Neural cell (in vitro differentiated cells): ENCODE measurements around the gene TMEM117. TPM values are rescaled to one million over a fixed set of nuclear protein-coding genes. Genes with fewer than 3 reads are reported as not detected.

Source experiments
- H2AFZ ChIP-seq: fragments of 200-600, 300-800 bp; sonication (generic), shearing (Covaris generic); 2 replicates; pipeline ENCODE4 v1.6.0; 2014; ENCODE audit warnings: low read depth, mild to moderate bottlenecking, antibody characterized with exemption, low read length, moderate library complexity
- H3F3A ChIP-seq: fragments of 200-600 bp; shearing (Covaris generic); 2 replicates; pipeline ENCODE4 v1.6.1; 2016; ENCODE audit warnings: mild to moderate bottlenecking, moderate library complexity, mixed read lengths, antibody characterized with exemption, low read length; ENCODE audit not compliant: insufficient read depth, poor library complexity, severe bottlenecking
- H3K27ac ChIP-seq: fragments of 200-600, 300-800 bp; sonication (generic), shearing (Covaris generic); 2 replicates; pipeline ENCODE4 v1.5.1; 2014; ENCODE audit warnings: mild to moderate bottlenecking, low read length, moderate library complexity
- H3K27me3 ChIP-seq: fragments of 300-800, 200-600 bp; sonication (generic), shearing (Covaris generic); 2 replicates; pipeline ENCODE4 v1.6.0; 2014; ENCODE audit warnings: mild to moderate bottlenecking, low read depth, low read length, moderate library complexity; ENCODE audit not compliant: insufficient read depth
- H3K36me3 ChIP-seq: fragments of 300-800, 200-600 bp; sonication (generic), shearing (Covaris generic); 2 replicates; pipeline ENCODE4 v1.5.1; 2014; ENCODE audit warnings: mild to moderate bottlenecking, antibody characterized with exemption, low read length, moderate library complexity; ENCODE audit not compliant: insufficient read depth
- H3K4me2 ChIP-seq: fragments of 300-800, 200-600 bp; sonication (generic), shearing (Covaris generic); 2 replicates; pipeline ENCODE4 v1.6.0; 2014; ENCODE audit warnings: mild to moderate bottlenecking, low read length
- H3K4me3 ChIP-seq: fragments of 300-800, 200-600 bp; sonication (generic), shearing (Covaris generic); 2 replicates; pipeline ENCODE4 v1.5.1; 2014; ENCODE audit warnings: mild to moderate bottlenecking, low read length, moderate library complexity
- H3K79me2 ChIP-seq: fragments of 200-600 bp; shearing (Covaris generic); replicated peaks from 2 replicates; pipeline ENCODE4 v1.6.0; 2014; ENCODE audit warnings: mild to moderate bottlenecking, low read length, moderate library complexity; ENCODE audit not compliant: insufficient read depth
- H3K9ac ChIP-seq: fragments of 300-800, 200-600 bp; sonication (generic), shearing (Covaris generic); 2 replicates; pipeline ENCODE4 v1.6.1; 2016; ENCODE audit warnings: mild to moderate bottlenecking, low read length, mixed read lengths
- H3K9me2 ChIP-seq: fragments of 200-600 bp; shearing (Covaris generic); 2 replicates; pipeline ENCODE4 v1.6.1; 2016; ENCODE audit warnings: mild to moderate bottlenecking, low read length, mixed read lengths; ENCODE audit not compliant: insufficient read depth
- H3K9me3 ChIP-seq: fragments of 200-600, 300-800 bp; sonication (generic), shearing (Covaris generic); 2 replicates; pipeline ENCODE4 v1.6.1; 2016; ENCODE audit warnings: mild to moderate bottlenecking, mixed run types, low read length, moderate library complexity, mixed read lengths
- H4K20me1 ChIP-seq: fragments of 200-600 bp; shearing (Covaris generic); 2 replicates; pipeline ENCODE4 v1.6.1; 2016; ENCODE audit warnings: mild to moderate bottlenecking, mixed run types; ENCODE audit not compliant: insufficient read depth
- CTCF ChIP-seq: fragments of 450-650 bp; IDR thresholded peaks from 2 replicates; pipeline ENCODE4 v1.5.1; 2014; ENCODE audit warnings: antibody characterized with exemption, mild to moderate bottlenecking, moderate library complexity; ENCODE audit not compliant: poor library complexity, severe bottlenecking
- EP300 ChIP-seq: fragments of 450-650 bp; conservative IDR thresholded peaks from 2 replicates; pipeline ENCODE4 v1.6.1; 2014; ENCODE audit warnings: antibody characterized with exemption, mild to moderate bottlenecking, moderate library complexity; ENCODE audit not compliant: poor library complexity, severe bottlenecking
- EZH2 ChIP-seq: fragments of 200-600, 300-800 bp; shearing (Covaris generic), sonication (generic); IDR thresholded peaks from 2 replicates; pipeline ENCODE4 v1.6.1; 2014; ENCODE audit warnings: antibody characterized with exemption, low read length, borderline replicate concordance, mild to moderate bottlenecking; ENCODE audit not compliant: insufficient read depth, poor library complexity, severe bottlenecking
- MXI1 ChIP-seq: fragments of 450-650 bp; conservative IDR thresholded peaks from 2 replicates; pipeline ENCODE4 v1.6.1; 2014; ENCODE audit warnings: antibody characterized with exemption, mild to moderate bottlenecking; ENCODE audit not compliant: poor library complexity, severe bottlenecking
- POLR2AphosphoS5 ChIP-seq: IDR thresholded peaks from 2 replicates; pipeline ENCODE4 v1.6.1; 2012
- RAD21 ChIP-seq: fragments of 450-650 bp; conservative IDR thresholded peaks from 2 replicates; pipeline ENCODE4 v1.6.1; 2014; ENCODE audit warnings: antibody characterized with exemption, mild to moderate bottlenecking, moderate library complexity
- REST ChIP-seq: IDR thresholded peaks from 2 replicates; pipeline ENCODE4 v1.6.1; 2012; ENCODE audit warnings: borderline replicate concordance
- SMC3 ChIP-seq: fragments of 450-650 bp; conservative IDR thresholded peaks from 2 replicates; pipeline ENCODE4 v1.6.1; 2014; ENCODE audit warnings: antibody characterized with exemption, mild to moderate bottlenecking, moderate library complexity; ENCODE audit not compliant: poor library complexity
- TAF1 ChIP-seq: IDR thresholded peaks from 2 replicates; pipeline ENCODE4 v1.6.1; 2012; ENCODE audit warnings: low read depth
- polyA plus RNA-seq: library from polyadenylated mRNA; depleted of rRNA; stranded (reverse); fragments of >200 nt; gene quantifications from 2 replicates; pipeline ENCODE4 v1.2.3, GENCODE V29; 2014

TMEM117 gene
- polyA plus RNA-seq, 1 donor from 2014 or later, result 5.3 TPM

- no peak for TF ChIP-seq POLR2AphosphoS5
- no peak for TF ChIP-seq SMC3
- no peaks in the 10 kb centered on the region for H3K9me2 ChIP-seq
- H3K9ac ChIP-seq, result no peak overlapping the region
- H2AFZ ChIP-seq, result no peak overlapping the region
- no peaks in the 10 kb centered on the region for H3K9me3 ChIP-seq
- H3K4me2 ChIP-seq, result no peak overlapping the region
- H4K20me1 ChIP-seq, result no peaks in the 10 kb centered on the region
- H3K36me3 ChIP-seq, result no peaks in the 10 kb centered on the region
- H3F3A ChIP-seq, result no peaks in the 10 kb centered on the region
- H3K27ac ChIP-seq, result no peak overlapping the region
- no peak overlapping the region for H3K4me3 ChIP-seq
- no peaks in the 10 kb centered on the region for H3K79me2 ChIP-seq
- no peaks in the 10 kb centered on the region for H3K27me3 ChIP-seq
Observed at GRCh38 chr12:43981726-43982125, 145.8 kb downstream of the TMEM117 start.

GRCh38 chr12:43982544-43982943, 146.7 kb downstream of the TMEM117 start:
- Histone ChIP-seq H3K9me2 (no peaks in the 10 kb centered on the region), H3K4me2 (no peak overlapping the region), H3K79me2 (no peaks in the 10 kb centered on the region), H4K20me1 (no peaks in the 10 kb centered on the region), H3F3A (no peaks in the 10 kb centered on the region), H3K9ac (no peak overlapping the region), H2AFZ (no peak overlapping the region), H3K4me3 (no peak overlapping the region), H3K9me3 (no peaks in the 10 kb centered on the region), H3K27ac (no peak overlapping the region), H3K27me3 (no peaks in the 10 kb centered on the region), H3K36me3 (no peaks in the 10 kb centered on the region)
- TF ChIP-seq EP300 (no peak), REST (no peak), POLR2AphosphoS5 (no peak), TAF1 (no peak), CTCF (no peak), EZH2 (no peak), MXI1 (no peak), SMC3 (no peak), RAD21 (no peak)
